IPS DF 19.7 (cell line): ENCODE results near the gene RBM8A.

ENCODE experiments used
- DNase-seq: peaks from one replicate; pipeline ENCODE4 v3.0.0-alpha.2; 2013; ENCODE audit warnings: low read depth, low spot score

RBM8A gene

DNA sequence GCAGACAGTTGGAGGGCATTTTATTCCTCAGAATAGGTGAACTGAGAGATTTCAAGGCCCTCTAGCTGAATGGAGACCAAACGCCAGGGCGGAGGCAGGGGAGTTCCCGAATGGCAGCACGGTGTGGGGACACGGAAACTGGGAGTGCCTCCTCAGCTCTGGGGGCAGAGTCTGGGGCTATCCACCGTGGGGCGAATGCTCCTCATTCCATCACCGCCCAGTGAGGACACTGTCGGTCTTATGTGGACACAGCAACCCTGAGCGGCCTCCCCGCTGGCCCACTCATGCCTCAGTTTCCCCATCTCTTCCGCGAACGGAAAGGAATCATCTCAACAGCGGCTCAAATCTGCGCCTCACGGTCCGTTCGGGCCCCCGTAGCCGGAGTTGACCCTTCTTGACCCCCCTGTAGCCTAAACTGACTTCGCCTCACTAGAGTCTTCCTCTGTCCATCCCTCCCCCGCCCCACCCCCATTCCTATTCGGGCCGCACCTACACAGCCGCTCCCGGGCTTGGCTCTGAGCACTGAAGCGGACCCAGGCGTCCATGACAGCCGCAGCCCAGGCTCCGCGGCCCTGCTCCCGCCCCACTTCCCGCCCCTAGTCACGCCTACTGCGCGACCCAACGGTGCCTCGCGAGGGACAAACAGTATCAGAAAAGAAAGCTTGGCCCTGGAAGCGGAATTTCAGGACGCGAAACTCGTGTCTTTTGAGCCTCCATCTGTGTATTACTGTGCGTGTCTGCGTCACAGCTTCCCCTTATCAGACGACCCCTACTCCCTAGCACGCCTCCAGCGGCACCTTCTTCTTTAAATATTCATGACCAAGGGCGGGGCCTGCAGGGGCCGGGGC is 8.9 kb downstream of the RBM8A start, which contains the start of gene PEX11B:
TSS of gene PEX11B (minus strand) at position 574 of the 848 bp plus-strand sequence. CDS start at position 545, 29 bp downstream.
- DNase-seq: no peak

DNA sequence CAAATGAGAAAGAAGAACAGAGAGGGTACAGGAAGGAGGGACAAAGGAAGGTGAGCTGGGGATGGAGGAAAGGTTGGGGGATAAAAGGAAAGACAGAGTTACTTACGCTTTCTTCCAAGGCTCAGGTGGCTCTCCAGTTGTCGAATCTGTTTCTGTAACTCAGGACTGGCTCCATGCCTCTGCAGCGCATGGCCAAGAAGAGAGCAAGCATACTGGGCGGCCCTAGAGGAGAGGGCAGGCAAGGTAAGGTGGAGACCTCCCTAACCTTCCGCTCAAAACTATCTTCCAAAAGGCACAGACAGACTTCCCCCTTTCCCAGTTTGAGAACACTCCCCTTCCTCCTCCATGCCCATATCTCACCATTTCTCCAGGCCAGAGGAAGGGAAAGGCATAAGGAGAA is 9.7 kb downstream of the RBM8A start:
- DNase-seq: no peak

DNA sequence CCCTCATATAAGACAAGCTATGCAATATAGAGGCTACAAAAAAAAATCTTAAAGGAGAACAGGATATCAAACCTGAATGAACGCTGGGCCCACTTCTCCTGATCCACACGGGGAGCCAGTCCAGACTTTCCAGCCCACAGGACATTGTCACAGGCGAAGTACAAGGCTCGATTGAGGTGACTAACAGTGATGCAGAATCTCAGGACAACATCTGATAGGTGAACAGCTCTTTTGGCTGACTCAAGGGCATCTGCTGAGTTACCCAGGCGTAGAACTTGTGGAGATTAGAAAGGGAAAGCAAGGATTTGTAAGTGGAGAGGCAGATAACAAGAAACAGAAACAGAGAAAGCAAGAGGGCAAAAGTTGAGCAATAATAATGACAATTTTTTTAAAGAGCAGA is 10.5 kb downstream of the RBM8A start:
- DNase-seq: no peak

DNA sequence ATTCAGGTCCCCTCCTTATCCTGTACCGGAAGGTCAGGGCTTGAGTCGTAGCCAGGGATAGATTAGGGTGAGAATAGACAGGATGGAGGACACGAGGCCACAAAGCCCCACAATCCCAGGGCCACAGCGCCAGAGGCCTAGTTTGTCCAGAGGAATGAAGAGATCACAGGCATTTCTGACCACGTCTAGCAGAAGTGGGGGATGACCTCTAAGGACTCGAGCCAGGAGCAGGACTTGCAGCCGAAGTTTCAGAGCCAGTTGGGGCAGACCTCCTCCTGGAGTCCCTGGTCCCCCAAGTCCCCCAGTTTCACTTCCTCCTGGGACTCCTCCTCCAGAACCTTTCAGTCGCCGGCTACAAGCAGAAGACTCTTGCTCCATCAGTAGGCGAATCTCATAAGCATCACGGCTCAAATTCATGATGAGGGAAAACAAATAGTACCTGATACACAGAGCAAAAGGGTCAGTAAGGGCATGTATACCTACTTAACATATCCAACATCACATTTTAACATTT is 15.1 kb downstream of the RBM8A start:
- DNase-seq: no peak

DNA sequence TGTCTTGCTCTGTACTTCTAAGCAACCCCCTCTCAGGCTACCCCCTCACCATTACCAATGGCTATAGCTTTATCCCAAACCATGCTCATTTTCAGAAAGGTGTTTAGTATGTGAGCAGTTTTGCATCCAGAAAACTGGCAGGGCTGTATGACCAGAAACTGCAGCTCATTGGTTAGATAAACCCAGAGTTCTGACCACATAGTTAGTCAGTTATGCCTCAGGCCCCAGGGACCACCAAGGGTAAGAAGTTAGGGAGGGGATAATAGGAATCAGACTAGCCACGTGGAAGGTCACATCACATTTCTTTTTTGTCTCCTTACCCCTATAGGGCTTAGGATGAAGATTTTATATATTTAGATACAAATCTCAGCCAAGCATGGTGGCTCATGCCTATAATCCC is 18.6 kb downstream of the RBM8A start:
- no peak for DNase-seq

DNA sequence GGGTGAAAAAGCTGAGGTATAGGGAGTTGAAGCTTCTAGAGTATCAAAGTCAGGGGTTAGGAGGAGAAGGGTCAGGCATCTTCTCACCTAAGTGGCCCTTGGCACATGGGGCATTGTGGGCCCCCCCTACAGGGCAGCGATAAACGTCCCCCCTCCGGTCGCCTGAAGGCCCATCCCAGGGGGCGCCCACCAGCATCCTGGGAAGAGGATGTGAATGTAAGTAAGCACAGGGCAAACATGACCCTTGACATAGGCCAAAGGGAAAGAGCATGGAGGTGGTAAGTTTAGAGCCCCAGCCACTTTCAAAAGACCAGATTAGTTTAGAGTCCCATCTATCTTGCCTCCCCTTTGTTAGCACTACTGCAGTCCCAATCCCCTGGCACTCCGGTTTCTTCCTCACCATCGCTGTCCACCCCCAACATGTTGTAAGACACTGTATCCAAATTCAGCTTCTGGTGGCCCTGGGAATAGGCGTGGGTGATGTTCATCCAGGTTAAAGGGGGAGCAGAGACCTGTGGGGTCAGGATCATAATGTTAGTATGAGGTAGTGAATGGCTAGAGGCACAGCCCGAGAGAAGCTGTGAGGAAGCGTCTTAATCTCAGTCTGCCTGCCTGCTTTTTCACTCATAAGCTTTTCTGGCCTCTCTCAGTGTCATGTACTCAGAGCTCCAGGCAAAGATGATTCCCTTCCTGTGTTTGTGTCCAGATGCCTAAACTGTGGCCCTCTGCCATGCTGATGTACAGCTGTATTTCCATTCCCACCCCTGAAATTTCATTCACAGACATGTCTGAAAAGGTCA is 20.1 kb downstream of the RBM8A start:
- DNase-seq: no peak

DNA sequence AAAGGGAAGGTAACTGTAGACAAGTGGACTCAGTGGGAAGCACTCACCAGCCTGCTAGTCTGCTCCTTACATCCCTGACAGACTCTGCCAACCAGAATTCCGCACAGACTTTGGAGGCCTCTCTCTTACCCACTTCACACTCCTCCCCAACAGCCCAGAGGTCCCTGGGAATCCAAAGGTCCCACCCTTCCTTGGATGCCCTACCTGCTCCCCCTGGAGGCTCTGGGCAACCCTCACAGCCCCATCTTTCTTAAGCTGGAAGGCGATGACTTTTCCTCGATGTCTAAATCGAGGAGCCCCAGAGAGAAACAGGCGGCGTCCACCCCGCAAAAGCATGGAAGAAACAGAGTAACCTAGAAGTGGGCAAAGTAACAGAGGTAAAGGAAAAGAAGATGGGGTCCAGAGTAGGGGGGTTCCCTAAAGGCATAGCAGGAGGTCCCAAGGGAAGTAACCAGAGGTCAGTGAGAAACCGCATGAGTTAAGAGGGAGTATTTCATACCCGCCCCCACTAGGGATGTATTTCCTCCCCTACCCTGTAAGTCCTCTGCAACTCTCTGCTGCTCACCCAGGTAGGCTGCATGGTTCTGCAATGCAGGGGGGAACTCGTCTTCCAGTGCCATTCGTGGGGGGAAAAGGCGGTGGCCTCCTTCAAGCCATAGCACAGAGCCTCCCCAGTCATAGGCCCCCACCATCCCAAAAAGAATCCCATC is 25.8 kb downstream of the RBM8A start:
- DNase-seq: no peak

DNA sequence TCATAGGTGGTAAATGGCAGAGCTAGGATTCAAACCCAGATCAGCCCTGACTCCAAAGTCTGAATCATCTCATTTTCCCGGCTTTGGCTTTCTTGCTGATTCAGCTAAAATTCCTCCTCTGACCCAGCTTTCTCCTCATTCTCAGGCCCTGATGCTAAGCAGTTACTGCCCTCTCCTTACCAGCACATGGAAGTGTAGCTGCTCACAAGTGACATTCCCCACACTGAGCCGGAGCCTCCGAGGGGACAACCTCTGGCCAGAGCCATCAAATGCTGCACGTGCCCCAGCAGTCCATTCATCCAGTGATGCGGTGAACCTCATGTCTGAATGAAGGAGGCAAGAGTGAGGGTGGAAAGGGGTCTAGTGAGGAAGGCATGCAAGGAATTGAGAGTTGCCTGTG is 28.5 kb downstream of the RBM8A start:
- no peak for DNase-seq

DNA sequence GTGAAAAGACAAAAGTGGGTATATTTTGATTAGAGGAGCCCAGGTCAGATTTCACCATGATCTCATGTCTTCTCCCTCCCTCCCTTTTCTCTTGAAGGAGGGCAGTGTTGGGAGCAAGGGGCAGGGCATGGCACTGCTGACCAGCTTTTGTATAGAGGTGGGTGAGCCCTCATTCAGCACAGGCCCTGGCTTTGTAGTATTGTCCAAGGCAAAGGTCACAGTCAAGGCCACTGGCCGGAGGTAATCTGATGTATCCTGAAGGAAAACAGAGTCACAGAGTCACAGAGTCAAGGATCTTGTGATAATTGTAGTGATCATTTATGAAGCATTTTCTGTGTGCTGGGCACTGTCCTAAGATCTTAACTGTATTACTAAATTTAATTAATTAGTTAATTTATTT is 29.3 kb downstream of the RBM8A start:
- DNase-seq: no peak

DNA sequence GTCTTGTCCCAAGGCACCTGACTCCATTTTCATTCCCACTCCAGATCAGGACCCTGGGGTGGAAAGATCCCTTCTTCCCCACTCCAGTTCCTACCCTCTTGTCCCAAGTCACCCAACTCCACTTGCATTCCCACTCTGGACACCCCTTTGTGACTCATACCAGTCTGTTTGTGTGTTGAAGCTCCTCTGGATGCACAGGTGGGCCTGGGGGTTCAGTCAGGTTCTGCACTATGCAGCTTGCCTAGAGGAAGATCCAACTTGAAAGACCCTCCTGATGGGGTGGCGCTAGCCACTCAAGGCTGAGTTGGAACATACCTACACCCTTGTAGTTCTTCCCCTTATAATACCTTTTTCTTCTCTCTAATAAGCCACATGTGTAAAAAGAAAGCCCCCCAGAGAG is 31.8 kb downstream of the RBM8A start:
- DNase-seq: no peak

DNA sequence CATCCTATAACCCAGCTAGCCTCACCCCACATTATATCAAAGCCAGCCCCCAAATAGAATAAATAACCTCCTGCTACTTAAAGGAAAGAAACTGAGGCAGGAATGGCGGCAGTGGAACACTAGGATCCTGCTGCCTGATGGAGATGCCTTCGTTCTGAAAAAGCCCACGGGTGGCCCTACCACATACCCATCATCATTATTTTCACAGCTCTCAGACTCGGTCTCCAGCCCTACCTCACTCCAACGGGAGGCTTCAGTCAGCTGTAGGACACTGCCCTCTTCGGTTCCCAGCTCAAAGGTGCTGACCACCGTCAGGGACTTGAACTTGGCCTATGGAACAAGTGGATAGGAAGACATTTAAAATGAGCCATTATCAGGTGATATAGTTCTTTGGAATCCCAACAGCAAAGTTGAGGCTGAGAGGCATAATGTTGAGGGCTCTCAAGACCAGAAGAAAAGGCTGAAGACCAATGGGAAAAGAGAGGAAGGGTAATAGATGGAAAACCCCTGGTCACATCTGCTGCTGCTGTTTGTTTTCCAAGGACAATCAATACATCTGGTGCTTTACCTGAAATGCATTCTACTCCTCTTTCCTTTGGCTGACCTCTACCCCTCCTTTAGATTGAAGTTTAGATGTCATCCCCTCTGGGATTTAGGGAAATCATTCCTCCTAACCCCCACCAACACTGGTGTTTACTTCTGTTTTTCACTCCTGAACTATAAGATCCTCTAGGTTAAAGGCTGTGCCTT is 33.8 kb downstream of the RBM8A start:
- no peak for DNase-seq

DNA sequence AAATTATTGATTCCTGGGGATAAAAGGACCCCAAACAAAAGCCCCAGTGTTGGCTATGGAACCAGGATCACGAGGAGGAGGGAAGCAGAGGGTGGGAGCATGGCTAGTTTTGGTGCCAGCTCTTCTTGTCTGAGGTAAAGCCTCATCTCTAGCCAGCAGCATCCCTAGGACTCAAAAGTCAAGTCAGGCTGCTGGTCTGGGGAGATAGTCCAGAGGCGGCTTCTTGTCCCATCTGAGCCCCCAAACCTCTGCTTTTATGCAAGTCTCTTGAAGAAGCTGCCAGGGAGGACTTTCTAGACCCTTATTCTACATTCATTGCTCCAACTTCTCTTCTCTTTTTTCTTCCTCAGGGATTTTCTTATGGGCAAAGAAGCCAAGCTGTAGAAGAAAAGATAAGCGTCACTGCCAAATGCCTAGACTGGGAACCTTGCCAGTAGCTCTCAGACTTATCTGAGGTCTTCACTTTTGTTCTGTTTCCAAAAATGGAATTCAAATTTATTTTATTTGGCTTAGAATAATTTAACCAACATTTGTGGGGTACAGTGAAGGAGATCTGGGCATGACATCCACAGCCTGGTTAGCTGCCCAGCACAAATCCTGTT is 34.7 kb downstream of the RBM8A start:
- no peak for DNase-seq

DNA sequence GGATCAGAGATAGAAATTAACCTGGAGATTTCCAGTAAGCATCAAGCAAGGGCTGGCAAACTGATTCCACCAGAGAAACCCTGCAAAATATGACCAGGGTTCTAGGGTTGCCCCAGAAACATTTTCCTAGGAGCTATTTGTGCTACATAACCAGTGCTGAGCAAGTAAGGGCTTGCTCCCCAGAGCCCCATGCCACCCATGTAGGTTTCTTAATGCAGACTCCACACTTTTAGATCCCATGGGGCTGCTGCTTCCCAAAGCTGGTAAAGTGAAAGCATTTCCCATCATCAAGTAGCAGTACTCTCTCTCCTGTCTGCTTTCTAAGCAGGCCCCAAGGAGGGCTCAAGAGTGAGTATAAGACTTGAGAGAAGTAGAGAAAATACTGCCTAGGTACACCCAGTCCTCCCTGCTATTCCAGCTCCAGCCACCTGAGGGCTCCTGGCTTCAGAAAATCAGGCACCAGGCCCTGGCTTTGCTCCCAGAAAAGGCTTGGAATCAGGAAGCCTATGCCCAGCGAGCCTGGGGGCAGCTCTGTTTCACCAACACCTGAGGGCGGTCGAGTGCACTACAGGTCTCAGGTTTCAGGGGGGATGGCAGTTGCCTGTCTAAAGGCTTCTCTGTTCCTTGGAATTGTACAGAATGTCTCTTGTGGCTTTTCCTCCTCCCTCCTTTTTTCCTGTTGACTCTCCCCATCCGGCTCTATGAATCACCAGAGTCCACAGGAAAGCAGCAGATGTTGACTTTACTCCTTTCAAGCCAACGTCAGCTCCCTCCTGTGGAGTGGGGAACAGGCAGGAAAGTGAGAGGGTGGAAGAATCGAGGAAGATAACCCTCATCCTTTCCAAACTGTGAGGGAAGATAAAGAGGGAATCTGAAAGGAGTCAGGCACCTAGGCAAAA is 35.4 kb downstream of the RBM8A start:
- DNase-seq: peak; percentile 93

DNA sequence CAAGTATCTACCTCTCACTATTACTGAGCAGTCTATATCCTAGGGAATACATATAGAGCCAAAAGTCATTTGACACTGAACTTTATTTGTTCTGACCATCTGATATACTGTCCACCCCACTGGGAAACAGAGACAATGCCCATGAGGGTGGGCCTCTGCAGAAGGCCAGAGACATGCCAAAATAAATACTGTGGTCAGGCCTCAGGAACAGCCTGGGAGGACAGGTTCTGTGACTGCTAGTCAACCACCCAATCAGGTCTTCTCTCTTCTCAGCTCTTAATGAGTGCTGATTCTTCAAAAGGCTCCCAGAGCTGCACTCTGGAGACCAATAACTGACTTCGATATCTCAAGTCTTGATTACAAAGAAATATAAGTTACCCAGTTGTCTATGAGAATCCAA is 36.1 kb downstream of the RBM8A start:
- no peak for DNase-seq

DNA sequence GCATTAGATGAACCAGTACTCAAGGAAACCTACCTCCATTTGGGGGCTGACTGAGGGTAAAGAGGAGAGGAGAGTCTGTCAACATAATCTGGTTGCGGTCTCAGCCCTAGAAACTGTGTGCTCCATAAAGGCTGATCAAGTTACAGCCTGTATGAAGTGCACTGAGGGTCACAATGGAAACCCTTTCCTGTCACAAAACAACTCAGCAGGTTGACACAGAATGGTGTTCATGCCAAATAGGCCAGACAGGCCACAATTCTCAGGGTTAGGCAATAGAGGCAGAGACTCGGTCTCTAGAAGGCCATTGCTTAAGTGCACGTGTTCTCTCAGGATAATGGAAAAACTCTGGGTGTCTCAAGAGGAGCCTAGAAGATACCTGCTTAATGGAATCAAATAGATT is 37.6 kb downstream of the RBM8A start:
- no peak for DNase-seq

DNA sequence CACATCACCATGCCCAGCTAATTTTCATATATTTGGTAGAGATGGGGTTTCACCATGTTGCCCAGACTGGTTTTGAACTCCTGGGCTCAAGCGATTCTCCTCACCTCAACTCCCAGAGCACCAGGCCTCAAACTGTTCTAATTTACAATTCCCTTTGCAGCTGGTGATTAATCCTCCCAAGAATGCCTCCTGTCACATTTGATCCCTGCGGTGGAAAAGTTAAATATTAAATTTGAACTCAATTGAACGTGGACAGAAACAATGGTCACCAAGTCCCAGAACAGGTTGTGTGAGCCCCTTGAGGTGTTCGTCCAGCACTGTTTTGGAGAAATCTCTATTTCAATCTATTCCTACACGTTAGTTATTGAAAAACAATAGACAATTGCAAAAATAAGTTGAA is 39.7 kb downstream of the RBM8A start:
- no peak for DNase-seq

DNA sequence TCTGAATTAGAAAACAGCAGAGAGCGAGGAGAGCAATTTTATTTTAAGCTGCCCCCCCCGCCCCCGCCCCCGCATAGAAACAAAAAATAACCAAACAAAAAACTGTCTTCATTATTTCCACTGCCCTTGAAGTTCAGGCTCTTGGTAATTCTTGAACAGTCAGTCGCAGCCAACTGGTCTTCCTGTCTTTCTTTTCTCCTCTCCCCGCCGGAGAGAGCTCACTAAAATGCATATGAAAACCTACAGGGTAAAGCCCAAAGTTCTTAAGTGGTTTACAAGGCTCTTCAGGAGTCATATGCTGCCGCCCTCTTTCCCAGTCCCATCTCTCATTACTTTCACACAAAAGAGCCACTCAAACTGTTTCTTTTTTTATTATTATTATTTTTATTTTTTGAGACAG is 40.5 kb downstream of the RBM8A start:
- DNase-seq: no peak

DNA sequence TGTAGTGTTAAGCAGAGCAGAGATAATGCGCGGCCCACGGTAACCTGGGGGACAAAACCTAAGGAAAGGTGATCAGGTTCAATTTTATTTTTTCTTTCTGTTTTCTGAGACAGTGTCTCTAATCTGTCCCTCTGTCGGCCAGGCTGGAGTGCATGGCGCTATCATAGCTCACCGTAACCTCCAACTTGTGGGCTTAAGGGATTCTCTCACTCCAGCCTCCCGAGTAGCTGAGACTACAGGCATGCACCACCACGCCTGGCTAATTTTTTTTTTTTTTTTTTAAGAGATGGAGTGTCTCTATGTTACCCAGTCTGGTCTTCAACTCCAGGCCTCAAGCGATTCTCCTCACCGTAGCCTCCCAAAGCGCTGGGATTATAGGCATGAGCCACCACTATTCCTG is 40.9 kb downstream of the RBM8A start:
- no peak for DNase-seq

DNA sequence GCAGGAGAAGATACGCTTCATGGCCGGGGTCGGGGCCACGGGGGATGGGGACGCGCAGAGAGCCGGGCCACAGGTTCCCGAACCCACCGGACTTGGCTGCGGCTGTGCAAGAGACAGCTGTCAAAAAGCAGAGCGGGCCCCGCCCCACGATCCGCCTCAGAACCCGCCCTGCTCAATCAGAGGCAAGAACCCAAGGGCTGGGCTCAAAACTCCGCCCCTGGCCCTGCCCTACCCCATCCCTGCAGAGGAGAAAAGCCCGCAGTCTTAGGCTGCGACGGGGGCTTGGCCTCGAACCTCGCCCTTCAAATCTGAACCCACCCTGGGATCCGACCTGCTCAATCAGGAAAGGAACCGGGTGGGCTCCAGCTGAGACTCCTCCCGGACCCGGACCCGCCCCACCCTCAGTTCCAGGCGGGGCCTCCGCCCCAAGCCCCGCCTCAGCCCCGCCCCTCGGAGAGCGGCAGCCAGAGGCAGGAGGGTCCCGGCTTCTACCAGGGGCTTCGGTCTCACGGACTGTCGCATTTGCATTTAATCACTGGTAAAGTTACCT is 41.5 kb downstream of the RBM8A start, which contains the start of gene ANKRD35:
TSS of gene ANKRD35 (minus strand) at position 129 of the 550 bp plus-strand sequence. CDS start at position 21, 108 bp downstream.
- DNase-seq: no peak
